ENCODE measurements around the gene TFAP2E. TPM values are rescaled to one million over a fixed set of nuclear protein-coding genes. Genes with fewer than 3 reads are reported as not detected.

TFAP2E gene
- total RNA-seq, 1 donor from 2014 or later = 10.2 TPM

Other genes starting within 250 kb of the TFAP2E start
- gene KIAA0319L, start 15.9 kb upstream of the TFAP2E start, total RNA-seq = 44.9 TPM
- 20.1 TPM for gene NCDN, start 15.5 kb upstream of the TFAP2E start, total RNA-seq
- gene PSMB2, start 68.2 kb downstream of the TFAP2E start, total RNA-seq = 54.0 TPM
- gene C1orf216, start 145.6 kb downstream of the TFAP2E start, total RNA-seq = 40.6 TPM
- not detected for gene CLSPN, start 196.7 kb downstream of the TFAP2E start, total RNA-seq
- 40.4 TPM for gene AGO4, start 234.7 kb downstream of the TFAP2E start, total RNA-seq

All from ascending aorta (tissue), 1 donor.